ENCODE measurements around the gene ATP6AP1. TPM values are rescaled to one million over a fixed set of nuclear protein-coding genes. Genes with fewer than 3 reads are reported as not detected.

Gene ATP6AP1
- polyA plus RNA-seq, 1 experiment = 143 TPM

- H3K27me3 ChIP-seq (ENCODE audit: control insufficient read depth, insufficient read depth, low read length) = no peaks in the 10 kb centered on the region
- CTCF ChIA-PET = interaction anchor here (0.9 to 1.6 kb wide), 3 partner anchors 24 to 68 kb away, joined by 3 to 4 read pairs (median 3); no protein-coding TSS in a partner anchor
- POLR2A ChIA-PET = interaction anchor here (0.5 kb wide), 1 partner anchor 359 kb away, joined by 5 read pairs; no protein-coding TSS in a partner anchor
- DNase-seq (ENCODE audit: low read depth) = no peak
- H3K36me3 ChIP-seq (ENCODE audit: control insufficient read depth, insufficient read depth, low read length) = peaks cover 13% of the 10 kb centered on the region
- H3K4me3 ChIP-seq (ENCODE audit: low read depth, low read length) = peak overlapping the region; percentile 73
- TF ChIP-seq, protein P1, sequence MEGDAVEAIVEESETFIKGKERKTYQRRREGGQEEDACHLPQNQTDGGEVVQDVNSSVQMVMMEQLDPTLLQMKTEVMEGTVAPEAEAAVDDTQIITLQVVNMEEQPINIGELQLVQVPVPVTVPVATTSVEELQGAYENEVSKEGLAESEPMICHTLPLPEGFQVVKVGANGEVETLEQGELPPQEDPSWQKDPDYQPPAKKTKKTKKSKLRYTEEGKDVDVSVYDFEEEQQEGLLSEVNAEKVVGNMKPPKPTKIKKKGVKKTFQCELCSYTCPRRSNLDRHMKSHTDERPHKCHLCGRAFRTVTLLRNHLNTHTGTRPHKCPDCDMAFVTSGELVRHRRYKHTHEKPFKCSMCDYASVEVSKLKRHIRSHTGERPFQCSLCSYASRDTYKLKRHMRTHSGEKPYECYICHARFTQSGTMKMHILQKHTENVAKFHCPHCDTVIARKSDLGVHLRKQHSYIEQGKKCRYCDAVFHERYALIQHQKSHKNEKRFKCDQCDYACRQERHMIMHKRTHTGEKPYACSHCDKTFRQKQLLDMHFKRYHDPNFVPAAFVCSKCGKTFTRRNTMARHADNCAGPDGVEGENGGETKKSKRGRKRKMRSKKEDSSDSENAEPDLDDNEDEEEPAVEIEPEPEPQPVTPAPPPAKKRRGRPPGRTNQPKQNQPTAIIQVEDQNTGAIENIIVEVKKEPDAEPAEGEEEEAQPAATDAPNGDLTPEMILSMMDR (IDR thresholded peaks at IDR 0.05; ENCODE audit: insufficient read depth, low read depth, low read length) = no peak
Measured at GRCh38 chrX:154458954-154459778, 30.7 kb downstream of the ATP6AP1 start.

- H3K27me3 ChIP-seq (ENCODE audit: control insufficient read depth, insufficient read depth, low read length) = no peaks in the 10 kb centered on the region
- TF ChIP-seq, protein P1 (IDR thresholded peaks at IDR 0.05; ENCODE audit: insufficient read depth, low read depth, low read length) = no peak
- ChIA-PET CTCF (interaction anchor here (1.0 to 1.6 kb wide), 2 partner anchors 23 to 26 kb away, joined by 3 read pairs; no protein-coding TSS in a partner anchor), POLR2A (no interaction called here)
- H3K4me3 ChIP-seq (ENCODE audit: low read depth, low read length) = peak overlapping the region; percentile 73
- peaks cover 16% of the 10 kb centered on the region for H3K36me3 ChIP-seq (ENCODE audit: control insufficient read depth, insufficient read depth, low read length)
- DNase-seq (ENCODE audit: low read depth) = no peak
Measured at GRCh38 chrX:154459832-154460231, 31.4 kb downstream of the ATP6AP1 start.

DNA sequence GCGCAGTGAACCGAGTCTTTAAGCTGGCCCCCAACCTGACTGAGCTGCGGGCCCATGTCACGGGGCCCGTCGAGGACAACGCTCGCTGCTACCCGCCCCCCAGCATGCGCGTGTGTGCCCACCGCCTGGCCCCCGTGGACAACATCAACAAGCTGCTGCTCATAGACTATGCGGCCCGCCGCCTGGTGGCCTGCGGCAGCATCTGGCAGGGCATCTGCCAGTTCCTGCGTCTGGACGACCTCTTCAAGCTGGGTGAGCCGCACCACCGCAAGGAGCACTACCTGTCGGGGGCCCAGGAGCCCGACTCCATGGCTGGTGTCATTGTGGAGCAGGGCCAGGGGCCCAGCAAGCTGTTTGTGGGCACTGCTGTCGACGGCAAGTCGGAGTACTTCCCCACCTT, 31.8 kb downstream of the ATP6AP1 start:
- TF ChIP-seq, protein P1 (IDR thresholded peaks at IDR 0.05; ENCODE audit: insufficient read depth, low read depth, low read length) = peak; percentile 34; the same call in 1 of the 2 replicates
- ChIA-PET CTCF (interaction anchor here (0.6 to 1.6 kb wide), 2 partner anchors 27 to 61 kb away, joined by 3 read pairs; no protein-coding TSS in a partner anchor), POLR2A (no interaction called here)

DNA sequence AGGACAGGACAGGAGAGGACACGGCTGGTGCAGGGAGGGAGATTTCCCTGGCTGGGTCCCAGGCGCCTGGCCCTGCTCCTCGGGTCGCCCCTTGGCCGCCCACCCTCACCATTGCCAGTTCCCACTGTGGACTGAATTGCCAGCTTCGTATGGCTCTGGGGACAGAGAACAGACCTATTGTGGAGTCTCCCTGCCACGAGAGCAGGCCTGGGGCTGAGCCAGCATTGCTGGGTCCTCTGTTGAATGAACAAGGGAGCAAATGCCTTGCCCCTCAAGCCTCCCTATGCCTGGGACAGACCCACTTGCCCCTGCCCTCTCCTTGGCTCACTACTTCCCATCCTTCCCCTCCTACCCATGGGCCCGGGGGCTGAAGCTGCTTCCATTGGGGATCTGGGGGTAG, 33.9 kb downstream of the ATP6AP1 start:
- H3K4me3 ChIP-seq (ENCODE audit: low read depth, low read length) = no peak overlapping the region
- H3K27me3 ChIP-seq (ENCODE audit: control insufficient read depth, insufficient read depth, low read length) = no peaks in the 10 kb centered on the region
- H3K36me3 ChIP-seq (ENCODE audit: control insufficient read depth, insufficient read depth, low read length) = peaks cover 34% of the 10 kb centered on the region
- CTCF ChIA-PET = no interaction called here
- POLR2A ChIA-PET = no interaction called here
- TF ChIP-seq, protein P1 (IDR thresholded peaks at IDR 0.05; ENCODE audit: insufficient read depth, low read depth, low read length) = no peak
- DNase-seq (ENCODE audit: low read depth) = no peak

More for the DNA sequence above, 31.8 kb downstream of the ATP6AP1 start:
- Histone ChIP-seq H3K4me3 (ENCODE audit: low read depth, low read length) (peak overlapping the region; percentile 73), H3K36me3 (ENCODE audit: control insufficient read depth, insufficient read depth, low read length) (peaks cover 18% of the 10 kb centered on the region), H3K27me3 (ENCODE audit: control insufficient read depth, insufficient read depth, low read length) (no peaks in the 10 kb centered on the region)
- DNase-seq (ENCODE audit: low read depth) = no peak

DNA sequence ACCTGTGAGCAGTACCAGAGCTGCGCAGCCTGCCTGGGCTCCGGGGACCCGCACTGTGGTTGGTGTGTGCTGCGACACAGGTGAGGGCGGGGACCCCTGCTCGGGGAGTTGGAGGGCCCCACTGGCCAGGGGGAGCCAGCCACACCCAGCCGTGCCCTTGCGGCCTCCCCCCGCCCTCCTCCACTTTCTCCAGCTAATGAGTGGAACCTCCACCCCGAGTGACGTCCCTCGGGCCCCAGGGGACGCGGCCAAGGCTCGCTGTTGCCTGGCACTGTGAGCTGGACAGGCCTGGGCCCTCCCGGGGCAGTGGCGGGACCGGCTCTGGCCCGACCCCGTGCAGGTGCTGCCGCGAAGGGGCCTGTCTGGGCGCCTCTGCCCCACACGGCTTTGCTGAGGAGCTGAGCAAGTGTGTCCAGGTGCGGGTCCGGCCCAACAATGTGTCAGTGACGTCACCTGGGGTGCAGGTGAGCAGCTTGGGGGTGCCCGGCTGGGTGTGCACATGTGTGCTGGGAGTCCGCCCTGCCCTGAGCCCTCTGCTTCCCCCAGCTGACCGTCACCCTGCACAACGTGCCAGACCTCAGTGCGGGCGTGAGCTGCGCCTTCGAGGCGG, 35.2 kb downstream of the ATP6AP1 start:
- POLR2A ChIA-PET = no interaction called here
- TF ChIP-seq, protein P1 (IDR thresholded peaks at IDR 0.05; ENCODE audit: insufficient read depth, low read depth, low read length) = no peak
- H3K36me3 ChIP-seq (ENCODE audit: control insufficient read depth, insufficient read depth, low read length) = peaks cover 39% of the 10 kb centered on the region
- CTCF ChIA-PET = no interaction called here
- DNase-seq (ENCODE audit: low read depth) = no peak
- H3K27me3 ChIP-seq (ENCODE audit: control insufficient read depth, insufficient read depth, low read length) = no peaks in the 10 kb centered on the region
- no peak overlapping the region for H3K4me3 ChIP-seq (ENCODE audit: low read depth, low read length)
